Measurements from ENCODE around the gene TACC2.

DNA sequence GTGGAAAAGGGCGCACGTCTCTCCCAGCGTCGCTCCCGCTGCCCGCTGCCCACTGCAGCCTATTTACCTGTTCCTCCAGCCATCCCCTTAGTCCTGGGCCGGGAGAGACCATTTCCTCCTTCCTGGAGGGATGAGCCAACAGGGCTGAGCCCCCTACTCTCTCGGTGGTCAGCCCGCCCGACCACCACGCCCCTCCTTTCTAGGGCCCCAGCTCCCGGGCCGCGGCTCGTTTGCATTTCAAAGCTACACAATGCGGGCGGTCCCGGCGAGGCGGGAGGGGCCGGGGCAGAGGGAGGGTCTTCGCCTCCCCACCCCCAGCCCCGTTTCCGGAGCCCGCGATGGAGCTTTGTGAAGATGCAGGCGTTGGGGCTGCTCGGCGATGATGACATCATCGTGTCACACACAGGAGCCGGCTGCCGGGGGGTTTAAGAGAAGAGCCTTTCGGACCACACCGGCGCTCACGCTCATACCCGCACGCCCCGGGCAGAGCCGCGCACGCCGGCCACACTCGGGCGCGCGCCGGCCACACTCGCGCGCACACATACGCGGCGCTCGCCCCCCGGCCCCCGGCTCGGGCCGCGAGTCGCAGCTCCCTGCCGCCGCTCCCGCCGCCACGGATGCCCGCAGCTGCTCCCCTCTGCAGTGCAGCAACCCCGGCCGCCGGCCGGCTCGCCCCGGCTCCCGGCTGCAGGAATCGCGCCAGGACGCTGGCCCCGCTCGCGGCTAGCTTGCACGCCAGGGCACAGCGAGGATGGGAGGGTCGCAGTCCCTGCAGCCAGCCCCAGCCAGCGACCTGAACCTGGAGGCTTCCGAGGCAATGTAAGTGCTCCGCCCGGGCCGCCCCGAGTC is 174.4 kb downstream of the TACC2 start:
- TF ChIP-seq EZH2 (IDR thresholded peaks at IDR 0.05; ENCODE audit: insufficient read depth, poor library complexity, severe bottlenecking) (no peak), EZH2phosphoT487 (IDR thresholded peaks at IDR 0.05; ENCODE audit: insufficient read depth, low read depth) (no peak)
